ENCODE results near the gene ITCH. TPM values are rescaled to one million over a fixed set of nuclear protein-coding genes. Genes with fewer than 3 reads are reported as not detected.
A peak's percentile ranks its signal among the peaks of the same experiment; 100 is the strongest.

The ITCH gene
- total RNA-seq, 2 experiments from 2014 or later, result 42.3 to 45.2 TPM

GRCh38 chr20:34449674-34450592 is 86.9 kb downstream of the ITCH start:
- intact Hi-C loops (cut with micrococcal nuclease), result no loop called here
- ChIA-PET POLR2A (no interaction called here), CTCF (interaction anchor here (4.0 kb wide), 1 partner anchor 137 kb away, joined by 25 read pairs; no protein-coding TSS in a partner anchor)
- no peak overlapping the region for H3K27ac Mint-ChIP-seq
- peaks cover 35% of the 10 kb centered on the region for H3K36me3 Mint-ChIP-seq
- no peaks in the 10 kb centered on the region for H3K27me3 Mint-ChIP-seq
- H3K4me3 Mint-ChIP-seq, result no peak overlapping the region
- H3K4me1 Mint-ChIP-seq (ENCODE audit: low read depth), result peaks cover 15% of the 10 kb centered on the region
- DNase-seq, result no peak
- H3K9me3 Mint-ChIP-seq, result no peaks in the 10 kb centered on the region

GRCh38 chr20:34452281-34452982 is 89.4 kb downstream of the ITCH start:
- POLR2A ChIA-PET, result no interaction called here
- Mint-ChIP-seq H3K36me3 (peaks cover 17% of the 10 kb centered on the region), H3K27me3 (no peaks in the 10 kb centered on the region), H3K4me3 (no peak overlapping the region), H3K27ac (no peak overlapping the region), H3K9me3 (no peaks in the 10 kb centered on the region), H3K4me1 (ENCODE audit: low read depth) (peaks cover 8% of the 10 kb centered on the region)
- no peak for DNase-seq
- intact Hi-C loops (cut with micrococcal nuclease), result no loop called here
- CTCF ChIA-PET, result interaction anchor here (4.0 kb wide), 1 partner anchor 139 kb away, joined by 25 read pairs; no protein-coding TSS in a partner anchor

GRCh38 chr20:34458631-34459030 is 95.6 kb downstream of the ITCH start:
- intact Hi-C loops (cut with micrococcal nuclease), result no loop called here
- ChIA-PET CTCF (no interaction called here), POLR2A (no interaction called here)
- H3K36me3 Mint-ChIP-seq, result peaks cover 11% of the 10 kb centered on the region
- no peaks in the 10 kb centered on the region for H3K4me1 Mint-ChIP-seq (ENCODE audit: low read depth)
- no peak overlapping the region for H3K27ac Mint-ChIP-seq
- DNase-seq, result no peak
- H3K4me3 Mint-ChIP-seq, result no peak overlapping the region
- H3K27me3 Mint-ChIP-seq, result no peaks in the 10 kb centered on the region
- H3K9me3 Mint-ChIP-seq, result no peaks in the 10 kb centered on the region

- intact Hi-C loops (cut with micrococcal nuclease), result no loop called here
- H3K27ac Mint-ChIP-seq, result no peak overlapping the region
Measured at GRCh38 chr20:34459209-34459897, 96.3 kb downstream of the ITCH start.

GRCh38 chr20:34461779-34462087 is 98.7 kb downstream of the ITCH start:
- Mint-ChIP-seq H3K27ac (no peak overlapping the region), H3K9me3 (no peaks in the 10 kb centered on the region), H3K4me3 (no peak overlapping the region), H3K36me3 (peaks cover 20% of the 10 kb centered on the region), H3K4me1 (ENCODE audit: low read depth) (no peaks in the 10 kb centered on the region), H3K27me3 (no peaks in the 10 kb centered on the region)
- DNase-seq, result no peak
- ChIA-PET CTCF (interaction anchor here (1.6 kb wide), 1 partner anchor 149 kb away, joined by 9 read pairs; no protein-coding TSS in a partner anchor), POLR2A (no interaction called here)
- intact Hi-C loops (cut with micrococcal nuclease), result no loop called here

More at GRCh38 chr20:34459209-34459897, 96.3 kb downstream of the ITCH start:
- Mint-ChIP-seq H3K27me3 (no peaks in the 10 kb centered on the region), H3K4me1 (ENCODE audit: low read depth) (no peaks in the 10 kb centered on the region), H3K4me3 (no peak overlapping the region), H3K36me3 (peaks cover 13% of the 10 kb centered on the region), H3K9me3 (no peaks in the 10 kb centered on the region)
- POLR2A ChIA-PET, result no interaction called here
- CTCF ChIA-PET, result interaction anchor here (1.6 kb wide), 1 partner anchor 147 kb away, joined by 8 read pairs; no protein-coding TSS in a partner anchor
- DNase-seq, result no peak

- no peaks in the 10 kb centered on the region for H3K4me1 Mint-ChIP-seq (ENCODE audit: low read depth)
- H3K27ac Mint-ChIP-seq, result no peak overlapping the region
Measured at GRCh38 chr20:34468951-34469350, 105.9 kb downstream of the ITCH start.

GRCh38 chr20:34472246-34472925 is 109.3 kb downstream of the ITCH start:
- H3K9me3 Mint-ChIP-seq, result no peaks in the 10 kb centered on the region
- intact Hi-C loops (cut with micrococcal nuclease), result no loop called here

More at GRCh38 chr20:34468951-34469350, 105.9 kb downstream of the ITCH start:
- Mint-ChIP-seq H3K9me3 (no peaks in the 10 kb centered on the region), H3K36me3 (peaks cover 14% of the 10 kb centered on the region), H3K27me3 (no peaks in the 10 kb centered on the region), H3K4me3 (no peak overlapping the region)
- no peak for DNase-seq
- ChIA-PET CTCF (interaction anchor here (0.8 kb wide), 1 partner anchor 156 kb away, joined by 3 read pairs; no protein-coding TSS in a partner anchor), POLR2A (no interaction called here)
- intact Hi-C loops (cut with micrococcal nuclease), result no loop called here

GRCh38 chr20:34473262-34473883 is 110.3 kb downstream of the ITCH start:
- Mint-ChIP-seq H3K27me3 (no peaks in the 10 kb centered on the region), H3K4me3 (no peak overlapping the region), H3K36me3 (peaks cover 22% of the 10 kb centered on the region), H3K27ac (no peak overlapping the region), H3K4me1 (ENCODE audit: low read depth) (peaks cover 8% of the 10 kb centered on the region), H3K9me3 (no peaks in the 10 kb centered on the region)
- intact Hi-C loops (cut with micrococcal nuclease), result loop anchor here (1.0 kb wide), 1 partner anchor 161 kb away; no protein-coding TSS in a partner anchor
- POLR2A ChIA-PET, result no interaction called here
- DNase-seq, result peak; percentile 64
- CTCF ChIA-PET, result interaction anchor here (0.5 to 2.7 kb wide), 4 partner anchors 35 to 160 kb away, joined by 3 to 29 read pairs (median 3); no protein-coding TSS in a partner anchor

More at GRCh38 chr20:34472246-34472925, 109.3 kb downstream of the ITCH start:
- H3K27me3 Mint-ChIP-seq, result no peaks in the 10 kb centered on the region
- no peak overlapping the region for H3K4me3 Mint-ChIP-seq
- ChIA-PET POLR2A (no interaction called here), CTCF (interaction anchor here (1.0 to 2.7 kb wide), 2 partner anchors 50 to 159 kb away, joined by 3 to 29 read pairs; no protein-coding TSS in a partner anchor)
- DNase-seq, result no peak
- peaks cover 20% of the 10 kb centered on the region for H3K36me3 Mint-ChIP-seq
- H3K27ac Mint-ChIP-seq, result no peak overlapping the region
- H3K4me1 Mint-ChIP-seq (ENCODE audit: low read depth), result peaks cover 8% of the 10 kb centered on the region

- no peak overlapping the region for H3K4me3 Mint-ChIP-seq
- no peak overlapping the region for H3K27ac Mint-ChIP-seq
- H3K36me3 Mint-ChIP-seq, result peaks cover 31% of the 10 kb centered on the region
- H3K4me1 Mint-ChIP-seq (ENCODE audit: low read depth), result peaks cover 8% of the 10 kb centered on the region
- DNase-seq, result peak; percentile 47
- H3K27me3 Mint-ChIP-seq, result no peaks in the 10 kb centered on the region
- no peaks in the 10 kb centered on the region for H3K9me3 Mint-ChIP-seq
- intact Hi-C loops (cut with micrococcal nuclease), result no loop called here
- CTCF ChIA-PET, result interaction anchor here (0.7 to 2.4 kb wide), 7 partner anchors 9 to 373 kb away, joined by 3 to 12 read pairs (median 4); partner anchors contain the start of genes DYNLRB1 and ITCH
- POLR2A ChIA-PET, result no interaction called here
Measured at GRCh38 chr20:34475979-34476736, 113.1 kb downstream of the ITCH start.

- Mint-ChIP-seq H3K36me3 (peaks cover 51% of the 10 kb centered on the region), H3K4me1 (ENCODE audit: low read depth) (peaks cover 8% of the 10 kb centered on the region), H3K27me3 (no peaks in the 10 kb centered on the region), H3K27ac (no peak overlapping the region), H3K4me3 (no peak overlapping the region), H3K9me3 (peaks cover 7% of the 10 kb centered on the region)
- CTCF ChIA-PET, result interaction anchor here (1.0 kb wide), 1 partner anchor 167 kb away, joined by 3 read pairs; no protein-coding TSS in a partner anchor
- DNase-seq, result no peak
- POLR2A ChIA-PET, result no interaction called here
- intact Hi-C loops (cut with micrococcal nuclease), result no loop called here
Measured at GRCh38 chr20:34479627-34480026, 116.6 kb downstream of the ITCH start.
